H1 (cell line): ENCODE measurements around the gene FHIT. TPM values are rescaled to one million over a fixed set of nuclear protein-coding genes. Genes with fewer than 3 reads are reported as not detected.

Experiments
- BRCA1 ChIP-seq: IDR thresholded peaks from 2 replicates; pipeline ENCODE4 v1.6.1; 2012; ENCODE audit warnings: low read depth, low read length, improper control_type of control experiment
- CBX5 ChIP-seq: fragments of 300-800, 300-1000 bp; sonication (generic); IDR thresholded peaks from 2 replicates; pipeline ENCODE4 v1.7.1; 2016; ENCODE audit warnings: antibody characterized with exemption, low read length, low read depth
- CHD1 ChIP-seq: IDR thresholded peaks from 2 replicates; pipeline ENCODE4 v1.6.1; 2012; ENCODE audit warnings: low read depth, low read length, improper control_type of control experiment
- PHF8 ChIP-seq: fragments of 200-600 bp; sonication (generic); conservative IDR thresholded peaks from 2 replicates; pipeline ENCODE4 v1.7.1; 2012; ENCODE audit warnings: low read depth, mild to moderate bottlenecking, inconsistent platforms, low read length, moderate library complexity
- RNF2 ChIP-seq: fragments of 200-900, 300-1000 bp; sonication (generic); IDR thresholded peaks from 2 replicates; pipeline ENCODE4 v1.7.1; 2016; ENCODE audit warnings: borderline replicate concordance, low read depth, mild to moderate bottlenecking, antibody characterized with exemption, low read length; ENCODE audit not compliant: poor library complexity, severe bottlenecking; ENCODE audit errors: missing control alignments
- RXRA ChIP-seq: IDR thresholded peaks from 2 replicates; pipeline ENCODE4 v1.6.1; 2011; ENCODE audit warnings: low read depth, mild to moderate bottlenecking, low read length, moderate library complexity; ENCODE audit not compliant: insufficient read depth
- SIN3A ChIP-seq, 2 experiments: IDR thresholded peaks in 1 of 2; conservative IDR thresholded peaks in 1 of 2; 2 replicates each; pipeline ENCODE4 v1.6.1; 2011 to 2012; ENCODE audit warnings: low read length in 2 of 2, improper control_type of control experiment in 1 of 2, low read depth in 1 of 2, mild to moderate bottlenecking in 1 of 2
- SP1 ChIP-seq: IDR thresholded peaks from 2 replicates; pipeline ENCODE4 v1.6.1; 2011; ENCODE audit warnings: low read depth, low read length
- polyA plus RNA-seq, 7 experiments: library from polyadenylated mRNA; depleted of rRNA in 3 of 7; stranded (reverse) in 5 of 7; unstranded in 2 of 7; fragments of >200 nt in 5 of 7; fragments of 200-250 nt in 2 of 7; gene quantifications; 1 replicate in 5 of 7; 2 replicates in 1 of 7; 4 replicates in 1 of 7; pipeline versions ENCODE4 v1.2.1 to v1.2.3, GENCODE V29; 2011 to 2013; ENCODE audit warnings: missing spikeins in 2 of 7, mixed read lengths in 2 of 7
- total RNA-seq: library from RNA; stranded (reverse); fragmentation: NEBNext Ultra II Directional; extraction: Animal tissue kit (Norgen Biotek cat#: 25700); gene quantifications from 2 replicates; pipeline ENCODE4 v1.2.1, GENCODE V29; 2021

Gene FHIT
- total and polyA plus RNA-seq, 2 of the 8 experiments (the other 6 are each of a cell fraction or from before 2014, with no cell fraction given): 1.2 to 3.2 TPM

DNA sequence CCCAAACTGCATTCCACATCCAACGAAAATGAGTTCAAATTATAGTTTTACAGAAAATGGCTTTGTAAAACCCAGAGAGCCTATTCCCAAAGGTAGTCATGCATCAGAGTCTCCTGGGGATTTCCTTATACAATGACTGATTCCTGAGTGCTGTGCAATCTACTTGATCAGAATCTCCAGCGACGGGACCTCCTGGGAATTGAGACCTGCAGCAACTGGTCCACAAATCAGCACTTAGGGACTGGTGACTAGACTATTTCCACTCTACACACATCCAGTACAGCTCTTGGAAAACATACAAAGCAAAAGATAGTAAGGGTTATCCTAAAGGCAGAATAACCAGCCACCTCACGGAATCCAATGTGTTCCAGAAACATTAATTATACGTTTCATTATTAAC lies 1330.4 kb downstream of the FHIT start (continued):
- no peak for TF ChIP-seq RNF2
- TF ChIP-seq BRCA1: no peak
- no peak for TF ChIP-seq SIN3A (conservative IDR thresholded peaks at IDR 0.05 in 1 of 2, IDR thresholded peaks at IDR 0.05 in 1 of 2; ENCODE audit: low read depth in 1 of 2, low read length in 2 of 2)
- no peak for TF ChIP-seq CHD1
- no peak for TF ChIP-seq SP1
- no peak for TF ChIP-seq CBX5
- no peak for TF ChIP-seq PHF8
- TF ChIP-seq RXRA: no peak
